GM19043 (cell line): ENCODE data around the gene MARCHF7.
"Not testable (repeated sequence)": the region's sequence is repeated elsewhere in the genome, so short reads cannot be mapped to it uniquely, and the experiment has no call there.

ENCODE experiments used
- ATAC-seq: cut with Tn5 transposase; IDR thresholded peaks from one replicate; pipeline ENCODE4 v1.9.1; 2021; ENCODE audit warnings: low read depth; ENCODE audit not compliant: unreplicated experiment

Gene MARCHF7

DNA sequence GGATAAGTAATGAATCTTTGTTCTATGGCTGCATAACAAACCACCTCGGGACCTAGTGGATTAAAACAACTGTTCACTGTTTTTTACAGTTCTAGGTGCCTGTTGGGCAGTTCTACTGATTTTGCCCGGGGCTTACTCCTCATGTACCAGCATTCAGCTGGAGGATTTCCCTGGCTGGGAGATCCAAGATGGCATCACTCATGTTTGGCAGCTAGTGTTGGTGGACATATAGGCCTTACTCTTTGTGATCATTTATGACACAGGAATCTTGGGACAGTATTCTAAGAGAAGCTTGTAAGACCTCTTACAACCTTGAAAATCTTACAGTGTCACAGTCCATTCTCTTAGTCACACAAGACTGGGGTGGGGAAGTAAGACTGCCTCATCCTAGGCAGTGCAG lies 4.6 kb downstream of the MARCHF7 start:
- no peak for ATAC-seq

DNA sequence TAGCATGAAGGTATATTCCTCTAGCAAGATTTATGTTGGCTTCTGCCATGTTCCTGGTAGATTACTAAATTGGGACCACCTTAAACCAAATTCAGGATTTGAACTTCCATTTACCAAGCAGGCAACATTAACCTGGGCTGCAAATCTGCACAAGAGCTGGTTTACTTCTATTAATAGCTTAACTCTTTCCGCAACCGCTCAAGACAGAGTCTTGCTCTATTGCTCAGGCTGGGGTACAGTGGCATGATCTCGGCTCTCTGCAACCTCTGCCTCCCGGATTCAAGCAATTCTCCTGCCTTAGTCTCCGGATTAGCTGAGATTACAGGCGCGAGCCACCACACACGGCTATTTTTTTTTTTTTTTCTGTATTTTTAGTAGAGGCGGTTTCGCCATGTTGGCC lies 8.4 kb downstream of the MARCHF7 start:
- ATAC-seq = no peak

DNA sequence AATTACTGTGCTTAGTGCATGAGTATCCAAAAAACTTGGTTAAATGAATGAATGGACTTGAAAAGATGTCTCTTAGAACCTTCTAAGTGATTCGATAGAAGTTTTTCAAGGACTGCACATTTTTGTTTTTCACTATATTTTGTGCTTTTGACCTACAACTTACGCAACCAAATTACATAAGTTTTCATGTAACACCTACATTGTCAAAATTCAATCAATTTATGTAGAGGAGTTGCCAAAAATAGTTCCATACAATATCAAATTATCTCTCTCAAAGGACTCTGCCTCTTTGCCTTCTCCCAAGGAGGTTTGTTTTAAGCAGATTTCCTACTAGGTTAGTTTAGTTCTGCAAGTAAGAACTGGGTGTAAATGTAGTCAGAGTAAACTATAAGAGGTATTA lies 10.3 kb downstream of the MARCHF7 start:
- ATAC-seq = no peak

DNA sequence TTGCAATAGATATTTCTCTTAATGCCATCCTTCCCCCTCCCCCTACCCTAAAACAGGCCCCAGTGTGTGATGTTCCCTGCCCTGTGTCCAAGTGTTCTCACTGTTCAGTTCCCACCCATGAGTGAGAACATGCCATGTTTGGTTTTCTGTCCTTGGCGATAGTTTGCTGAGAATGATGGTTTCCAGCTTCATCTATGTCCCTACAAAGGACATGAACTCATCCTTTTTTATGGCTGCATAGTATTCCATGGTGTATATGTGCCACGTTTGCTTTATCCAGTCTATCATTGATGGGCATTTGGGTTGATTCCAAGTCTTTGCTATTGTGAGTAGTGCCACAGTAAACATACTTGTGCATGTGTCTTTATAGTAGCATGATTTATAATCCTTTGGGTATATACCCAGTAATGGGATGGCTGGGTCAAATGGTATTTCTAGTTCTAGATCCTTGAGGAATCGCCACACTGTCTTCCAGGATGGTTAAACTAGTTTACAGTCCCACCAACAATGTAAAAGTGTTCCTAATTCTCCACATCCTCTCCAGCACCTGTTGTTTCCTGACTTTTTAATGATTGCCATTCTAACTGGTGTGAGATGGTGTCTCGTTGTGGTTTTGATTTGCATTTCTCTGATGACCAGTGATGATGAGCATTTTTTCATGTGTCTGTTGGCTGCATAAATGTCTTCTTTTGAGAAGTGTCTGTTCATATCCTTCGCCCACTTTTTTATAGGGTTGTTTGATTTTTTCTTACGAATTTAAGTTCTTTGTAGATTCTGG lies 12.7 kb downstream of the MARCHF7 start:
- ATAC-seq = not testable (repeated sequence)

DNA sequence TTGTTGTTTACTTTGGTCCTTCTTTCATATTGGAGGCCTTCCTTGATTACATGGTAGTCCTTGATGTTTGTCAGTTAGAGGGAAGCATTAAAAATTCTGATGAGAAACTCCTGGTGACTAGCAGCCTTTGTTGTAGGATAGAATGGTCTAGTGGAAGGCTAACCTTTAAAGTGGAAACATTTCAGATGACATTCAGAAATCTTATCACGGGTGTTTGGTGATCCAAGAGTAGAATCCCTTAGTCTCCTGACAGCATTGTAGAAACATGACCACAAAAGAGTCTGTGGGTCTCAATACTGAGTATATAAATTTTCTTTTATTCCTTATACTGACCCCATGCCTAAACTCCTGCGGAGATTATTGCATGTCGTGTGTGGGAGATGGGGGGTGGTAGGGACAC lies 13.4 kb downstream of the MARCHF7 start:
- ATAC-seq = no peak

DNA sequence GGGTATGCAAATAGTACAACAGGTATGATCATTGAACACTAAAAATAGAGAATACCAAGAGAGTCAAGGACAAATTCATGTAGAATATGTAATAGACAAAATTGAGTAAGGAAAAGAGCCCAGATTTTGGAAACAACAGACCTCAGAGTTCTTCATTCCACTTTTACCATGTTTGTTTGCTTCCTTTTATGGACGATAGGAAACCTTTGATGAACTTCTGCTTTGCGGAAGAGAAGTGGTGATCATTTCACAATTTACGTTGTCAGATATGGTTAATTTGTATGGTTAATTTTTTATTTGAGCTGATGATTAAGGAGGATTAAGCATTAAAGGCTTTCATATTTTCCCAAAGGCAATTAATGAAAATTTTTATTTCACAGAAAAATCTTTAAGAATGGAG lies 16.3 kb downstream of the MARCHF7 start:
- no peak for ATAC-seq

DNA sequence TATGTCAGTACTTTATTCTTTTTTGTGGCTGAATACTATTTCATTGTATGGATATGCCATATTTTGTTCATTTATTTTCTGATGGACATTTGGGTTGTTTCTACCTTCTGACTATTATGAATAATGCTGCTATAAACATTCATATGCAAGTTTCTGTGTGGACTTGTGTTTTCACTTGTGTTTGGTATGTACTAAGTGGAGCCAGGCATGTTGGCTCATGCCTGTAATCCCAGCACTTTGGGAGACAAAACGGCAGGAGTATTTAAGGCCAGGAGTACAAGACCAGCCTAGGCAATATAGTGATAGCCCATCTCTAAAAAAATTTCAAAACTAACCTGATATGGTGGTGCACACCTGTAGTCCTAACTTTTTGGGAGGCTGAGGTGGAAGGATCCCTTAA lies 23.3 kb downstream of the MARCHF7 start:
- ATAC-seq = no peak

DNA sequence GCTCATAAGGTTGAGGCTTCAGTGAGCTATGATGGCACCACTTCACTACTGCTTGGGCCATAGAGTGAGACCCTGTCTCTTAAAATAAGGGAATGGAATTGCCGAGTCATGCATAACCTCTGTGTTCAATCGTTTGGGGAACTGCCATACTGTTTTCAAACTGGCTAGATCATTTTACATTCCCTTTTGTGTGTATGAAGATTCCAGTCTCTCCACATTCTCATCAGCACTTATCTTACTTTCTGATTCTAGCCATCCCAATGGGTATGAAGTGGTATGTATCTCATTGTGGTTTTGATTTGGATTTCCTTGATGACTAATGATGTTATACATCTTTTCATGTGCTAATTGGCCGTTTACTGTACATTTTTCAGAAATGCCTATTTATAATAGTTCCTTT lies 23.7 kb downstream of the MARCHF7 start:
- ATAC-seq = no peak

DNA sequence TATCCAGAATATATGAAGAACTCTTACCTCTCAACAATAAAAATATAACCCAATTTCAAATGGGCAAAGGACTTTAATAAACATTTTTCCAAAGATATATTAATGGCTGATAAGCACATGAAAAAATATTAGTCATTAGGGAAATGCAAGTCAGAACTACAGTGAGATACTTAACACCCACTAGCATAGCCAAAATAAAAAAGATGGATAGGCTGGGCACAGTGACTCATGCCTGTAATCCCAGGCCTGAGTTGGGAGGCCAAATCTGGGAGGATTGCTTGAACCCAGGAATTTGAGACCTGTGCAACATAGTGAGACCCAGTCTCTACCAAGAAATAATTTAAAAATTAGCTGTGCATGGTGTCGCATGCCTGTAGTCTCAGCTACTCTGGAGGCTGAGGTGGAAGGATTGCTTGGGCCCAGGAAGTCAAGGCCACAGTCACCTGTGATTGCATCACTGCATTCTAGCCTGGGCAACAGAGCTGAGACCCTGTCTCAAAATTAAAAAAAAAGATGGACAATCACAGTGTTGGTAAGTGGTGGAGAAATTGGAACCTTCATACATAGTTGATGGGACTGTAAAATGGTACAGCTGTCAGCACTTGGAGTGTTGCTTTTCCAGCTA lies 25.1 kb downstream of the MARCHF7 start:
- no peak for ATAC-seq

DNA sequence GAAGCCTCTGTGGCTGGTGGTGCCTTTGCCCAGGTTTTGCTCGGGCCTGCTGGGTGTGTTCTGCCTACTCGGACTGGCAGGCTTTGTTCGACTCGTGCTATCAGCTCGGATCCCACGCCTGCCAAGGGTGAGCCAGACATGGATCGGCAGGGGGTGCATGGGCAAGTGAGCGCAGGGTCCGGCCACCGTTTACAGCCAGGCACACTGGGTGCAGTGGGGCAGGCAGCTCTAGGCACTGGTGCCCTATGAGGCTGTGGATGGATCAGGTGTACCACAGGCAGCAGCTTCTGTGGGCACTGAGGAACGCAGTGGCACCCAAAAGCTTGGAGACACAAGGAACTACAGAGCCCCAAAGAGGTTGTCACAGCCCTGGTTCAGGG lies 25.6 kb downstream of the MARCHF7 start:
- no peak for ATAC-seq

DNA sequence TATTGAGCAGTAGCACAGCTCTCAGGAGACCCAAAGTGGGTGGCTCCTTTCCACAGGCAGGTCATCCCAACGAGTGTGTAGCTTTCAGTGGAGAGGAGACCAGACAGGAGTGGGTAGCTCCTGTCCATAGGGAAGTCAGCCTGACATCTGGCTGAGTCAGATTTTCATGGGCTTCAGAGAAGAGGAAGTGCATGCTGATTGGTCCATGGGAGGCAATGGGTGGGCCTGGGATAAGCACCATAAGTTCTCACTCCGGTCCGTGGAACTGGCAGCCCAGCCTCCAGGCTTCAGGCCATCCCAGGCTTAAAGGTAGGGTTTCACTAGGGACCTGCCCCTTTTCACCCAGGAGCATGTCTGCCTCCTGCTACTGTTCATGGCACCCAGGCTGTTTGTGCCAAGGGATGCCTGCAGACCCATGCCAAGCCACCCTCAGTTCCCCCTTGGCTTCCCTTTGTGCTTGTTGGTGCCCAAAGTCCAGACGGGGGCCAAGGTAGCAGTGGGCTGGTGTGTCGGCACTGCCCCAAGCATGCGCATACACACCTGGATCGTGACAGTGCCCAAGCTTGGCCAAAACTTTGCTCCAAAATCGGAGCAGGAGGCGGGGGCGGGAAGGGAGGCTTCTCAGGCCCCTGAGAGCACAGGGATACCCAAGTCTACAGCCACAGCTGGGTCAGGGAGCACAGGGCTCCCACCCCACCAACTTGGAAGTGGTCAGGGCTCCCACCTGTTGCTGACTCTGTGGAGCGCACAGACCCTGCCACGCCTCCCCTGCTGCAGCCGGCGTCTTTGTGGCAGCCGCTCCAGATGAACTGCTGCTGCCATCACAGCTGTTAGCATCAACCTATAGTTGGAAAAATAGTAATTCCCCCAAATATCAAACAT lies 26.4 kb downstream of the MARCHF7 start:
- ATAC-seq = no peak

DNA sequence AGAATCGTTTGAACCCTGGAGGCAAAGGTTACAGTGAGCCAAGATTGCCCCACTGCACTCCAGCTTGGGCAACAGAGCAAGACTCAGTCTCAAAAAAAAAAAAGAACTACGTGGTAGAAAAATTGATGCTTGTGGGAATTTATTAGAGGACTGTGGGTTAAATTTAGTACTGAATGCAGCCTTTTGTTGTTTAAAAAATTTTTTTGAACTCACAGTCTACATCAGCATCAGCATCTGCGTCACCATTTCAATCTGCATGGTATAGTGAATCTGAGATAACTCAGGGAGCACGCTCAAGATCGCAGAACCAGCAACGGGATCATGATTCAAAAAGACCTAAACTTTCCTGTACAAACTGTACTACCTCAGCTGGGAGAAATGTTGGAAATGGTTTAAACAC lies 30.5 kb downstream of the MARCHF7 start:
- ATAC-seq = no peak

DNA sequence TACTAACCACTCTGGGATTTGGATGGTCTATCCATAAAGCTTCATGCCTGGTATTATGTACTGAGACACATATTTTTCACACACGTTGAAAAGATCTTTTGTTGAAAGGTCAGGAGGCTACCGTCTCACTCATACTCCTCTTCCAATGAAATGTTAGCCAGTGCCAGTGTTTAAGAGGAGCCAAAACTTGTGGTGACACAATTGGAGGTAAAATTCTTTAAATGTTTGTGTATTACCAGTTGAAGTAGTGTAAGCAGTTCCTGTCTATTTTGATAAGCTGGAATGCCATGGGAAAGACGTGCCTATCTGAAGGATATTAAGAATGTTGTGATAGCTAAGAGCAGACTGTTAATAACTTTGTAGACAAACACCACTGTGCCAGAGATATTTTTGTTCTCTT lies 32.1 kb downstream of the MARCHF7 start:
- ATAC-seq = no peak

DNA sequence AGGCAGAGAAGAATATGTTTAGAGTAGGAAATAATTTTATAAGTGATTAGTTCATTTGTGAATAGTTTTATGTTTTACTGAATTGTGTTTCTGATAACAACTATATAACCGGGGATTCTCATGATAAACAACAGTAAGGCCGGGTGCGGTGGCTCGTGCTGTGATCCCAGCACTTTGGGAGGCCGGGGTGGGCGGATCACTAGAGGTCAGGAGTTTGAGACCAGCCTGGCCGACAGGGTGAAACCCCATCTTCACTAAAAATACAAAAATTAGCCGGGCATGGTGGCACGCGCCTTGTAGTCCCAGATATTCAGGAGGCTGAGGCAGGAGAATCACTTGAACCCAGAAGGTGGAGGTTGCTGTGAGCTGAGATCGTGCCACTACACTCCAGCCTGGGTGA lies 32.9 kb downstream of the MARCHF7 start:
- ATAC-seq = not testable (repeated sequence)

DNA sequence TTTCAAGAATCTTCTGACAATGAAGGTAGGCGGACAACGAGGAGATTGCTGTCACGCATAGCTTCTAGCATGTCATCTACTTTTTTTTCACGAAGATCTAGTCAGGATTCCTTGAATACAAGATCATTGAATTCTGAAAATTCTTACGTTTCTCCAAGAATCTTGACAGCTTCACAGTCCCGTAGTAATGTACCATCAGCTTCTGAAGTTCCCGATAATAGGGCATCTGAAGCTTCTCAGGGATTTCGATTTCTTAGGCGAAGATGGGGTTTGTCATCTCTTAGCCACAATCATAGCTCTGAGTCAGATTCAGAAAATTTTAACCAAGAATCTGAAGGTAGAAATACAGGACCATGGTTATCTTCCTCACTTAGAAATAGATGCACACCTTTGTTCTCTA lies 35.8 kb downstream of the MARCHF7 start:
- ATAC-seq = no peak

DNA sequence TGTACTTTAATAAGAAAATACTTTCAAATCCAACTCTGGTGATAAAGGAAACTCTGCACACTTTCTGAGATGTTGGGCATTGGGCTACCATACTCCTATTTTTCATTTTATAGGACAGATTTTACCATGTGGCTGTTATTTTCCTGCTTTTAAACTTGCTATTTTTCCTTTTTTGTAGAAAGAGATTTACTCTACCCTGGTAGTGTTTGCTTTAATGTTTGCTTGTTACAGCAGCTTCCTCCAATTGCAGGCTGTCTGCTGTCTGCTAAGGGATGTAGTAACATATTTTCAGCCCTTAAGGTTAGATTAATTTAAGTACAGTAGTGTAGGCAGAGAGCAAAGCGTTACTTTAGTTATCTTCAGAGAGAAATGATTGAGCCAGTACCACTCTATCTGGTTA lies 38.6 kb downstream of the MARCHF7 start:
- ATAC-seq = no peak

DNA sequence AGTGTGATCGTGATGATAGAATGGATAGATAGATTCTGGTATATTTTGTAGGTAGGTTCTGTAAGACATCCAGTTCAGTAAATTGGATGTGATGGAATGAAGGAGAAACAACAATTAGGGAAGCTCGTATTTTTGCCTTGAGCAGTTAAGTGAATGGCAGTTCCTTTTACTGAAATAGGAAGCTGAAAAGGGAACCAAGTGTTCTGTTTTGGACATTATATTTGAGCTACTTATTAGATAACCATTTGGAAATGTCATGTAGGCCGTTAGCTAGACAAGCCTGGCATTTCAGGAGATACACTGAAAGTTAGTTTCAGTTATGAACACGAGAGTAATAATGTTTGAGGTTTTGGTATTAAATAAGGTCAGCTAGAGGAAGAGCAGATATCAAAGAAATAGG lies 41.5 kb downstream of the MARCHF7 start:
- ATAC-seq = no peak

DNA sequence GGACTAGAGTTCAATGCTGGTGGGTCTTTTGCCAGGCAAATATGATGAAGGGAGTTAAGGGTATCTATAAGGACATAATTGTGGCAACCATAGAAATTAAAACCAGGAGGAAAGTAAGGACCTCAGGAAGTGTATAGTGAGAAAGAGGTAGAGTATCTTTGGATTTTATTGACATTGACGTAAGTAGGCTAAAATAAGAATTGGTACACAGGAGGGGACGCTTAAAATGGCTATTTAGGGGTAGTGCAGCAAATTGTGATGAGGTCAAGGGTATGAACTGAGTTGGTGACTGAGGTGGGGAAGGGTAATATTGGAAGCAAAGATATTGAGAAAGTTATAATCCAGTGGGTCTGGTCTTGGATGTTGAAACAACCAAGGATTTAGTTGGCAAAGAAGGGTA lies 42.7 kb downstream of the MARCHF7 start:
- no peak for ATAC-seq

DNA sequence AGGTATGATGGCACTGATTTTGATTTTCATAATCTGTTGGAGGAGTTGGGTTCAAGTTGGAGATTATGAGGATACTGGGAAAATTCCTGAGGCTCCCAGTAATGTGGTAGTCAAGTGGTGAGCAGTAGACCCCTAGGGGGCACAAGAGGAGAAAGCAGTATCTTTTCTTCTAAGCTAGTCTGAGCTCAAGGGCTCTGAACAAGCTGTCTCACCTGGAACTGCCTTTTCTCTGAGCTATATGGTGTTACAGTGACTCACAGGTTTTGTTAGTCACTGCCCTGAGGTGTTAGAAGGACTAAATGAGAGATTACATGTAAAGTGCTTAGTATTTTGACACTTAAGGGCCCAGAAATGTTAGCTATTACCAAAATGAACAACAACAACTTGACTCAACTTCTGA lies 43.5 kb downstream of the MARCHF7 start:
- no peak for ATAC-seq

DNA sequence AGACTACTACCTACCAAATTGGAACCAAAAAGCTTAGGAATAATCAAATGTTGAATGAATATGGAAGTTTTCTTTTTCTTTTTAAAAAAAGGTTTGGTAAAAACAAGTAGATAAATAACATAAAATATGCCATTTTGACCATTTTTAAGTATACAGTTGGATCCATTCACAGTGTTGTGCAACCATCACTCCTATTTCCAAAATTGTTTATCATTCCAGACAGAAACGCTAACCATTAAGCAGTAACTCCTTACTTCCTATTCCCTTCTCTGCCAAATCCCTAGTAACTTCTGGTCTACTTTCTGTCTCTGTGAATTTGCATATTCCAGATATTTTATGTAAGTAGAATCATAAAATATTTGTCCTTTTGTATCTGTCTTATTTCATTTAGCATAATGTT lies 45.9 kb downstream of the MARCHF7 start:
- ATAC-seq = no peak

DNA sequence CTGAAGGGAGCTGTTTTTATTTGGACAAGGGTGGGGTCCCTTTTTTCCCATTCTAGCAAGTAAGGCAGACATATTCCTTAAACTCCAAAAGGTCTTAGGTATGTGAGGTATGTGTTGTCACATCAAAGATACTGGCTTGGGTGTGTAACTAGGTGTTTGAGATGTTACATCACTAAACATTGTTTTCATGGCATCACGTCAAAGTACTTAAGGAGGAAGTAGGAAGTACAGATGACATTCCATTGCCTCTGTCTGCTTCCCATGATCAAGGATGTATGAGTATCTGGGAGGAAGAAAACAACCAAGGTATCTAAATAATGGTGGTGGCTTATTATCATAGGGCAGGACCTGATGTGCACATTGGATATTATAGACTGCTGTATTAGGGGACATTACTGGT lies 46.4 kb downstream of the MARCHF7 start:
- ATAC-seq = no peak

DNA sequence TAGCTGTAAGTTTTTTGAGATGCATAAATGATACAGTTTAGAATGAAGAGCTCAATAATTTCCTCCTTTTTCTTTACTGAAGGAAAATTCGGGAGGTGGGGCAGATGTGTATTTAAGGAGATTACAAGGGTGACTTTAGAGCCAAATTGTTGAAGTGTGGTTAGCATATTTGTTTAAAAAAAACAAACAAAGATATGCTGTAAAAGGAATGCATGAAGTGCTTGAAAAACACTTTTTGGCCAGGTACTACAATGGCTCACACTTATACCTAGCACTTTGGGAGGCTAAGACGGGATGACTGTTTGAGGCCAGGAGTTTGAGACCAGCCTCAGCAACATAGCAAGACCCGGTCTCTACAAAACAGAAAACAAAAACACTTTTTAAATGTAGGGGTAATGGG lies 47.3 kb downstream of the MARCHF7 start:
- ATAC-seq = no peak
